ENCODE measurements around the gene RPSA.

Gene RPSA

DNA sequence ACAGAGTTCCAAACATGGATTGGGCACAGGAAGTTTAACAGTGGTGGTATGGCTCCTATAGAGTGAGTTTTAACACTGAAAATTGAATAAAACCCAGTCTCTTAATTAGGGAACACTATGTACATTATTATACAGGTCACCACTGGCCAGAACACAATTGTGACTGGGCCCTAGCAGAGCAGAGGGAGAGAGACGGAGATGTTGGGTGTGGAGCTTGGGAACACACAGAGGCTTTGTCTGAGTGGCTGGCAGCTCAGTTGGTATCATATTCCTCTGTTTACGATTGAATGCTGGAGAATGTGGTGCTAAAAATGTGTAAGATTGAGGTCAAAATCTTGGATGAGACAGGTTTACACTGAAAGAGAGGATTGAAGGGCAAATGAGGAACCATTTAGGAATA, 54.2 kb downstream of the RPSA start:
- DNase-seq = no peak

All from NCI-H2081 treated with DMSO at 0.1 percent for 48 hours (cell line).